Neural progenitor cell (in vitro differentiated cells): ENCODE results near the gene PCSK5.

Experiments used
- CTCF ChIP-seq: fragments of 200-600 bp; sonication (generic); IDR thresholded peaks from 2 replicates; pipeline ENCODE4 v1.5.1; 2017; ENCODE audit warnings: antibody characterized with exemption, mild to moderate bottlenecking
- EZH2 ChIP-seq: fragments of 200-600 bp; sonication (generic); IDR thresholded peaks from 2 replicates; pipeline ENCODE4 v1.6.1; 2017; ENCODE audit warnings: antibody characterized with exemption, mild to moderate bottlenecking, moderate library complexity
- EZH2phosphoT487 ChIP-seq: fragments of 200-600 bp; sonication (generic); IDR thresholded peaks from 2 replicates; pipeline ENCODE4 v1.6.1; 2017; ENCODE audit warnings: antibody characterized with exemption

- TF ChIP-seq CTCF (no peak), EZH2phosphoT487 (no peak), EZH2 (no peak)
These were observed 297.8 kb downstream of the PCSK5 start for GRCh38 chr9:76188286-76188685.
